HG03342 (cell line): Measurements from ENCODE around the gene CPXM2.

ENCODE experiments used
- ATAC-seq: cut with Tn5 transposase; IDR thresholded peaks from one replicate; pipeline ENCODE4 v1.9.1; 2021; ENCODE audit warnings: mild to moderate bottlenecking, moderate library complexity; ENCODE audit not compliant: unreplicated experiment

CPXM2 gene

DNA sequence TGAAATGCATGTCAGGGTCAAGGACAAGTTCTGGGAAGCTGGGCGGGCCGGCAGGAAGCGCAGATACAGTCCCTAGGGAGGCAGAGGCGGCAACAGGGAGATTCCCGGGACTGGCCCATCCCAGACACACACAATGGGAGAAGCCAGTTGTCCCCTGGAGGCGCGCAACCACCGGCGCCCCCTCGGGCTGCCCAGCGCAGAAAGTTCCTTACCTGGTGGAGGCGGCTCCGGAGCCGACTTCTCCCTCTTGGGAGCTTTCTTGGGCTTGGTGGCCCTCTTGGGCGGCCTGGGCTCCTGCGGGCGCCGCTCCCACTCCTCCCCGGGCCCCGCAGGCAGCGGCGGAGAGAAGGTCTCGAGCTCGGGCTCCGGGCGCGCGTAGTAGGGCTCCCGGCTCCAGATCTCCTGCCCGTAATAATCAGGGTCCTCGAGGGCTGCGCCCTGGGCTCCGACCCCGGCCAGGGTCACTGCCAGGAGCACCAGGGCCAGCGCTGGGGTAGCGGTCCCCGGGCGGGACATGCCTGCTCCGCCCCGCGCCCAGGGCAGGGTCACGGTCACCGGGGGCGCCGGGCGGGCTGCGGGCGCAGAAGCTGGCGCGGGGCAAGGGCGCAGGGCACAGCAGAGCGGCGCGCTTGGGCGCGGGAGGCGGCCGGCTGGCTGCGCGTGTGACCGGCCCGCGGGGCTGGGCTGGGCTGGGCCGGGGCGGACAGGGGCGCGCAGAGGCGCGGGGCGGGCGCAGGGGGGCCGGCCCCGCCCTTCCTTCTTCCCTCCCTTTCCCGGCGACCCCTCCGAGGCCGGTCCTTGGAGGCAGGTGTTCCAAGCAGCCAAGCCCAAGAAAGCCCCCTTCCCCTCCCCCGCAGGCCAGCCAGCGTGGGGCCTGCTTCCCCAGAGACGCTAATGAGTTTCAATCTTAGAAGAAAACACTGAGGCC lies at the start of gene CPXM2:
TSS of gene CPXM2 (minus strand) at position 664 of the 928 bp plus-strand sequence. CDS start at position 516, 148 bp downstream.
- ATAC-seq = no peak

DNA sequence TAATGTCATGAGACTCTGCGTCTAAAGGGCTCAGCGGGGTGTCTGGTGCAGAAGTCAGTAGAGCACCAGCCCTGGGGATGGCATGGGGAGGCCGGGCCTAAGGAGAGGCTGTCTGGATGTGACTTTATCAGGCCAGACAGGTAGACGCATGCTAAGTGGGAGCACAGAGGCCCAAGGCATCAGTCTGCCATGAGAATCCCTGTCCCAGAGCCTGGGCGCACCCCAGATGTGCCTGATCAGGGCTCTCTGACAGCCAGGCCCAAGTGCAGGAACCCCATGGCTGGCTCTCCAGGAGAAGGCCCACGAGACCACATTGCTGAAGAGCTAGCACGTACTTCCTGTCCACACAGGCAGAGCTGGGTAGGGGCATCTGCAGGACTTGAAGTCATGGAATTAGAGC lies 48.0 kb upstream of the CPXM2 start:
- ATAC-seq = no peak

DNA sequence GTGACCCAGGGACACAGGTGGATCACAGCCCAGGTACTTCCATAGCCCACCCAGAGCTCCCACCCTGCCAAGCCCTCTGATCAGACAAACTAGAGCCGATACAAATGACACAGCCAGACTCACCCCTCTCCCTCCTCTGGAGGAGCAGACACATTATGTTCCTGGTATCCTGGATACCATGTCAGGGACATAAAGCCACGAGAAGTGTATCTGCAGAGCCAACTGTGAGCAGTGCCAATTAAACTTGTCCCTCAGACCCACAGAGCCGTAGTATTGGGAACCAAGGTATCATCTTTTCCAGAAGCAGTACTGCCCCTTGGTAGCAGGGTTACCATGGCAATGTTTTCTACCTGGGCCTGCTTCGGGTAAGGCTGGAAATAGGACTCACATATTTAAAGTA lies 47.3 kb upstream of the CPXM2 start:
- no peak for ATAC-seq

DNA sequence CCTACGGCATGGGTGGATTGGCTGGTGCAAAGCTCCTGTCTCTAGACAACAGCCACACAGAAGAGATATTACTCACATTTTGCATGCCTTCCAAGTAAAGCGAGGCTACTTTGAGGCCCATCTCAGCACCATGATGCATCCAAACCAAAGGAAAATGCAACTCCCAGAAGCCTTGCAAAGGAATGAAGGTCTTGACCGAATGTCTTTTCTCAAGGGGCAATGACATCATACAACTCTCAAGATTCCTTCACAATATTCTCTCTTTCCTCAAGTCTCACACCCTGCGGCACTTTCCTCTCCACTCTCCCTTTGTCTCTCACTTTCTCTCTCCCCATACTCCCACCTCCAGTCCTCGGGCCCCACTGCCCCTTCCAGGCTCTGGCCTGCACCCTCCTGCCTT lies 44.8 kb upstream of the CPXM2 start:
- no peak for ATAC-seq

- no peak for ATAC-seq
Measured at GRCh38 chr10:123935680-123936079, 44.1 kb upstream of the CPXM2 start.

DNA sequence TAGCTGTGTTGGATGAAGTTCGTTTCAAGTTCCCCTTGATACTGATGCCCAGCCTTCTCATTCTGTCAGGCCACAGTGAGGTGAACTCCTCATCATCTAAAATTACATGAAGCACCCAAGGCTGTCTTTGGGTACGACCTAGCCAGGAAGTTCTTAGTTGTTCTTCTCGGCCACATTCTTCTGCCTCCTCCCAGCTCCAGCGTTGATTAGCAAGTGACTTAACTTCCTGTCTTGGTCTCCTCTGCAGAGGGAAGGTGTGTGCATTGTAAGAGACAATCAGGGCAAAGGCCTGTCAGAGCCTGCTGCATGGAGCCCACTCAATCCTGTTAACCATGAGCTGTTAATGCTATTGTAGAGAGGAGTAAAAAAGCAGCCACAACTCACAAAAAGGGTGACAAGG lies 43.2 kb upstream of the CPXM2 start:
- ATAC-seq = no peak

DNA sequence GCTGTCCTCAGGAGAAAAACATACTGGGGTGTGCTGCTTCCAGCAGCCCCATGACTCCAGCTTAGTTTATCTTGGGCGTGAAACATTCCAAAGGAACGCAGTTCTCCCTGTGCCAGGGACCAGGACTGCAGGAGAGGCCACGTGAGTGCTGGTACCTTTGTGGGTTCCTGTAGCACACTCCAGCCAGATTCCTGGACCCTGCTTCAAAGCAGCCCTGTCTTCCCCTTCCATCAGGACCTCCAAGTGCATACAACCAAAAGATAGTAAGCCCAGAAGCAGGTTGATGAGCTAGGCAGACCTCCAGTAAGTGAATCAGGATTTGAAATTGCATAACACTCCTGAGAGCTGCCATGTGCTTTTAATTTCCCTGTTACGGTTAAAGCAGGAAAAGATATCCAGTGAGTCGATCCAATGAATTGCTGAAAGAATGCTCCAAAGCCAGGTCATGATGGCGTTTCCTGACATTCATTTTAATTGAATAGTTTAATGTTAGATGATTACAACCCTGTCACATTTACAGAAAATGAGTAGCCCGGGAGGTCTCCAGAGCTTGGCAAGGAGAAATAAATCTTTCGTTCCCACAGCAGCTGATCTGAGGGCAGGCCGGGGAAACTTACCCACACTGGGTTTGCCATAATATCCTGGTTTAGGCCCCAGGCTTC lies 38.9 kb upstream of the CPXM2 start:
- no peak for ATAC-seq

DNA sequence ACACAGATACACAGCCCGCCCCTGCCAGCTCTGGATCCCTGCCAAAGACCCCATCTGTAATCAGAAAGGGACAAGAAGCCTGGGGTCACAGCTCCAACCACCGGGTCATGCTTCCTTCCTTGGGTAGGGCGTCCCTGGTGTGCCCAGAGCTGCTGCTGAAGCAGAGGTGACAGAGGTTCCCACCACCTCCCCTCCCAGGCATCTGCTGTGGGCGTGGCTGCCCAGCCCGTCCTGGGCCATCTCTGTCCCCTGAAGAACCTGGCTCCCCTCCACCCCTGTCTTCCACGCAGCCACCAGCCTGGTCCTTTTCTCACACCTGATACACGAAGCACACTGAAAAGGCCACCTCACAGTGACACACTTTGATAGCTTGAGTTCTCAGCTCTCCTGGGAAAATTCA lies 38.2 kb upstream of the CPXM2 start:
- no peak for ATAC-seq

- no peak for ATAC-seq
Measured at GRCh38 chr10:123928427-123928826, 36.8 kb upstream of the CPXM2 start.

DNA sequence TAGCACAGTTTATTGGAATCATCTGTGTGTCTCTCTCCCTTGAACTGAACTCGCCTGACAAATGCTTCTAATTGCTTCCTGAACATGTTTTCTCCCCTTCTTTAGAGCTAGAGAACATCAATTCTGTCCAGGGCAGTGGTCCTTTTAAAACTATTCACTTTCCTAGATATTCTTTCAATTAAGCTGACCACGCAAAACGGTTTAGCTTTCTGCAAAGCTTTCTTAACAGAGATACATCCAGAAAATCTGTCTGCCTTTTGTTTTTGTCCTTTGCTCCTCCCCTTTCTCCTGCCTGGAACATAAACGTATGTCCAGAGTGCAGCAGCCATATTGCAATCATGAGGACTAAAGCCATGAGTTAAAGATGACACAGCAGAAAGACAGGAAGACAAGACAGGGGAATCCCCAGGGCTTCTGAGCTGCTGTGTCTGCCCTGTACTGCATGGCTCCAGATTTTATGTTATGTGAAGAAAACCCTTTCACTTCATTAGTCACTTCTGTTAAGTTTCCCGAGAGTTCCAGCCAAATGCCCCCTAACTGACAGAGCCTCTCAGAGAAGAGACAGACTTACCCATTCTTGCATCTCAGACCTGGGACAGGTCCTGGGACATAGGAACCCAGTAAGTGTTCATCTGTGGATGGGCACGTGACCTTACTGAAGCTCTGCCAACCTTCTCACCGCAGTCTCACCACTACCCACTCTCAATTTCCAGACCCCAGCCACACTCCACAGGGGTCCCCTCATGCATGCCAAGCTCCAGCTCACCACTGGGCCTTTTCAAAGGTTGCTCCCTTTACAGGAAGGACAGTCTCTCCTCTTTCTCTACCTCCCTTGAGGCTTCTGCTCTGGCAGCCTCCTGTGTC lies 35.0 kb upstream of the CPXM2 start:
- no peak for ATAC-seq

DNA sequence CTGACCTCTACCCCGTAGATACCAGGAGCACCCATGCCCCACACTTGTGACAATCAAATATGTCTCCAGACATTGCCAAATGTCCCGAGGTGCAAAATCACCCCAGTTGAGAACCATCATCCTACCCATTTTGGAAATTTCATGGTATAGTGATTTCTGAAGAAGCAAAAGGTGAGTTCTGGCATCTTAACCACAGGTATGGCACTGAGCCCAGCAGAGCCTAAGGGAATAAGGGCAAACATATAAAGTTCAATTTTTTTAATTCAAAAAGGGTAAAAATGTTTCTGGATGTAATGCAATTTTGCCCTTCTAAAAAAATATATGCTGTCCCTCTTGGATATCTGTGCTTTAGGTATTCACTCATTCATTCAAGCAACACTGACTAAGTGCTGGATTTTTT lies 30.5 kb upstream of the CPXM2 start:
- ATAC-seq = no peak

DNA sequence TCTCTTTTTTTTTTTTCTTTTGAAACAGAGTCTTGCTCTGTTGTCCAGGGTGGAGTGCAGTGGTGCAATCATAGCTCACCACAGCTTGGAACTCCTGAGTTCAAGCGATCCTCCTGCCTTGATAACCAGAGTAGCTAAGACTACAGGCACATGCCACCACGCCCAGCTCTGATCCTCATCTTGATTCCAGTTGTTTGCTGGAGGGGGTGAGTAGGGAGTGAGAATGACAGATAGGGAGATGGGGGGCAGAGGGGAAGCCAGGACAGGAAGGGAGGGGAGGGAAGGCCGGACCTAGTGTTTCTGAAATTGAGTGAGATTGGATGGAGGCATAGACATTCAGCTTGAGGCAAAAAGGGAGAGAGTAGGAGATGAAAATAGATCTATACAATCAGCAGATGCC lies 25.2 kb upstream of the CPXM2 start:
- no peak for ATAC-seq

GRCh38 chr10:123913688-123914268 lies 22.2 kb upstream of the CPXM2 start:
- no peak for ATAC-seq

GRCh38 chr10:123912871-123913270 lies 21.3 kb upstream of the CPXM2 start:
- ATAC-seq = no peak

- no peak for ATAC-seq
Measured at GRCh38 chr10:123912466-123912865, 20.9 kb upstream of the CPXM2 start.

DNA sequence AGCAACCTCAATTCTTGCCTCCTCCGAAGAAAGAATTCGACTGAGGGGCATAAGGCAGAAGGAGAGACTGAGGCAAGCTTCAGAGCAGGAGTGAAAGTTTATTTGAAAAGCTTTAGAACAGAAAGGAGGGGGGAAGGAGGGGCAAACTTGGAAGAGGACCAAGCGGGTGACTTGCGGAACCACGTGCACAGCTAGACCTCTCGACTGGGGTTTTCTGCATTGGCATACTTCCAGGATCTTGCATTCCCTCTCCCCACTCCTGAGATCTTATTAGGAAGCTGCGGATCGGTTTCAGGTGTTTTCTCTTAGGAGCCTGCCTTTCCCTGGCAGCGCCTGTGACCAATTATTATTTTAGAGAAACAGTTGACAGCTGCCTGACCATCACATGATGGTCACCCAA lies 20.3 kb upstream of the CPXM2 start:
- no peak for ATAC-seq

DNA sequence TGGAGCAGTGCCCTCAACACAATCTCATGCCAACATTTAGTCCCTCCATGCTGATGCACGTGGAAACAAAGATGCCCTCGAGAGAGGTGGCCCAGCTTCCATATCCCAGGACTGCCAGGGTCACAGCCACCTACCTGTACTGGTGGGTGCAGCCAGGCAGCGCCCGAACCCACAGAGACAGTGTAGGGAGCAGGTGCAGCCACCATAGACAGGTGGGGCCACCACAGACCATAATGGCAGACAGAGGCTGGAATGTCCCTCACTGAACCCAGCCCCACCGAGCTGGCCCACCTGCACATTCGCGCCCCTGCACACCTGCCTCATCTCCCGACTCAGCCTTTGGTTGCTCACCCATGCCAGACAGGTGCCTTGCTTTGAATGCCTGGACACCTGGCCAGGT lies 18.3 kb upstream of the CPXM2 start:
- no peak for ATAC-seq

- no peak for ATAC-seq
Measured at GRCh38 chr10:123909426-123909825, 17.8 kb upstream of the CPXM2 start.

DNA sequence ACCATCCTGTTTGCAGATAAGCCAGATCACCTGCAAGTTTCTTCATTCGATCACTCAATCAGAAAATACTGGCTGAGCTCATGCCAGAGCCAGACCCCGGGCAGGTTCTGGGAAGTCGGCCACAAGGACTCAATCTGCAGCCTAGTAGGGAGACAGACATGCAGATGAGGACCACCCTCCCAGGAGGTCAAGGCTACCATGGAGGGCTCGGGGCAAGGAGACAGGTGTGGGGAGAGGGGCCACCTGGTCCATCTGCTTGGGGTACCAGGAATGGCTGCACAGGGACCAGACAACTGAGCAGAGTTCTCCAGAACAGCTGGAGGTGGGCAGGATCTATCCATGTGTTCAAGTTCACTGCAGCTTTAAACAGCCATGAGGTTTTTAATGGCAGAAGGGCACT lies 16.8 kb upstream of the CPXM2 start:
- ATAC-seq = no peak

DNA sequence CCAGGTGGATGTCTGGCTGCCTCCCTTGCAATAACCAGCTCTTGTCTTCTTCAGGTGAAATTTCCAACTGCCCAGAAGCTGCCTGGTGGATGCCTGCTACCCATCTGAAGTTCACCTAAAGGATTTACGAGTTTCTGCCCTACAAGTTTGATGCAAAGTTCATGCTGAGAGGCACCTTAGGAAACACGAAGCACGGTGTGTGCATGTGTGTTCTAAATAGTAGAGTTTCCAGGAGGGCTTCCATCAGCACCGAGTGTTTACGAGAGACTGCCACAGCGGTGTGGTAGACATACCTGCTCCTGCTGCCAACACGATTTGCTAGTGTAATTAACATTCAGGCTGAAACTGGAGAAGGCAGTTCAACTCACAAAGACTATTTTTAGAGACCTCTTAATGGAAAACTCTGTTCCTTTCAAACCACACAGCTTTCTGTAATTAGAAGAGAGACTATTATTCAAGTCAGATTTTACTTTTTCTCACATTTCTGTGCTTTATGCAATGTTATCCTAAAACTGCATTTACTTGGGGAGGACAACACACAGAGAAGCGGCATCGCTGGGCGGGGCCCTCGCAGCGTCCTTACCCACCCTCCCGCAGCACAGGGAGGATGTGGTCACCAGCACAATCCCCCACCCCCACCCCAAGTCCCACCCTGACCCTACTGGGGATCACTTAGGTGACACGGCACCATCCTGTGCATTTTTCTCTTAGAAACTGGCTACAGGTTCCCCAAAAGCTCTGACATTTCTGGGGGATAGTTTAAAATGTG lies 15.5 kb upstream of the CPXM2 start:
- no peak for ATAC-seq
